Fibroblast of lung (primary cell): ENCODE data around the gene RPL10A.

Experiments
- CTCF ChIP-seq, 2 donors: IDR thresholded peaks in 1 of 2; conservative IDR thresholded peaks in 1 of 2; 1 replicate in 1 of 2; 2 replicates in 1 of 2; pipeline ENCODE4 v1.5.1; 2011 to 2012; ENCODE audit warnings: low read length in 2 of 2, control low read depth in 1 of 2, inconsistent platforms in 1 of 2, low read depth in 1 of 2, mild to moderate bottlenecking in 1 of 2
- EZH2 ChIP-seq: IDR thresholded peaks from 2 replicates; pipeline ENCODE4 v1.5.1; 2012; ENCODE audit warnings: low read length, control low read depth, mild to moderate bottlenecking; ENCODE audit errors: missing control alignments

GRCh38 chr6:35489066-35489465 lies 20.9 kb downstream of the RPL10A start:
- TF ChIP-seq CTCF (conservative IDR thresholded peaks at IDR 0.05 in 1 of 2, IDR thresholded peaks at IDR 0.05 in 1 of 2; ENCODE audit: low read depth in 1 of 2, low read length in 2 of 2) (no peak), EZH2 (no peak)
